ENCODE results near the gene HDGFL2.

HDGFL2 gene

GRCh38 chr19:4502282-4503131 lies 30.4 kb downstream of the HDGFL2 start:
- H4K20me1 ChIP-seq (ENCODE audit: insufficient read depth): no peaks in the 10 kb centered on the region

GRCh38 chr19:4503132-4503824 lies 31.2 kb downstream of the HDGFL2 start:
- Histone ChIP-seq H4K20me1 (ENCODE audit: insufficient read depth) (no peaks in the 10 kb centered on the region), H3K27ac (no peak overlapping the region), H3K36me3 (ENCODE audit: insufficient read depth) (no peaks in the 10 kb centered on the region), H3K4me2 (no peak overlapping the region), H3K79me2 (ENCODE audit: insufficient read depth, low read depth) (no peaks in the 10 kb centered on the region), H3K4me1 (ENCODE audit: low read depth, poor library complexity, severe bottlenecking) (no peaks in the 10 kb centered on the region), H3K27me3 (ENCODE audit: insufficient read depth, low read depth) (no peaks in the 10 kb centered on the region), H3K9ac (no peak overlapping the region), H3K4me3 (IDR thresholded peaks at IDR 0.05; ENCODE audit: insufficient read depth, low read depth, low read length) (no peak overlapping the region), H2AFZ (ENCODE audit: low read depth) (no peak overlapping the region)
- no peak for TF ChIP-seq CTCF (conservative IDR thresholded peaks at IDR 0.05; ENCODE audit: low read depth, low read length)

More at GRCh38 chr19:4502282-4503131, 30.4 kb downstream of the HDGFL2 start:
- no peak overlapping the region for H3K9ac ChIP-seq
- H3K4me3 ChIP-seq (IDR thresholded peaks at IDR 0.05; ENCODE audit: insufficient read depth, low read depth, low read length): no peak overlapping the region
- H3K36me3 ChIP-seq (ENCODE audit: insufficient read depth): no peaks in the 10 kb centered on the region
- no peaks in the 10 kb centered on the region for H3K27me3 ChIP-seq (ENCODE audit: insufficient read depth, low read depth)
- no peak for TF ChIP-seq CTCF (conservative IDR thresholded peaks at IDR 0.05; ENCODE audit: low read depth, low read length)
- no peak overlapping the region for H3K4me2 ChIP-seq
- H3K4me1 ChIP-seq (ENCODE audit: low read depth, poor library complexity, severe bottlenecking): no peaks in the 10 kb centered on the region
- no peaks in the 10 kb centered on the region for H3K79me2 ChIP-seq (ENCODE audit: insufficient read depth, low read depth)
- H3K27ac ChIP-seq: no peak overlapping the region
- no peak overlapping the region for H2AFZ ChIP-seq (ENCODE audit: low read depth)

- H3K27me3 ChIP-seq (ENCODE audit: insufficient read depth, low read depth): no peaks in the 10 kb centered on the region
- no peak overlapping the region for H2AFZ ChIP-seq (ENCODE audit: low read depth)
- H3K9ac ChIP-seq: no peak overlapping the region
- H3K36me3 ChIP-seq (ENCODE audit: insufficient read depth): no peaks in the 10 kb centered on the region
- H4K20me1 ChIP-seq (ENCODE audit: insufficient read depth): no peaks in the 10 kb centered on the region
- H3K4me2 ChIP-seq: no peak overlapping the region
- H3K4me1 ChIP-seq (ENCODE audit: low read depth, poor library complexity, severe bottlenecking): no peaks in the 10 kb centered on the region
- H3K27ac ChIP-seq: no peak overlapping the region
- H3K4me3 ChIP-seq (IDR thresholded peaks at IDR 0.05; ENCODE audit: insufficient read depth, low read depth, low read length): no peak overlapping the region
- no peaks in the 10 kb centered on the region for H3K79me2 ChIP-seq (ENCODE audit: insufficient read depth, low read depth)
- TF ChIP-seq CTCF (conservative IDR thresholded peaks at IDR 0.05; ENCODE audit: low read depth, low read length): no peak
These were observed 31.7 kb downstream of the HDGFL2 start for GRCh38 chr19:4503825-4504170.

- Histone ChIP-seq H3K79me2 (ENCODE audit: insufficient read depth, low read depth) (no peaks in the 10 kb centered on the region), H3K9ac (no peak overlapping the region), H4K20me1 (ENCODE audit: insufficient read depth) (no peaks in the 10 kb centered on the region), H3K36me3 (ENCODE audit: insufficient read depth) (no peaks in the 10 kb centered on the region), H2AFZ (ENCODE audit: low read depth) (no peak overlapping the region), H3K4me1 (ENCODE audit: low read depth, poor library complexity, severe bottlenecking) (no peaks in the 10 kb centered on the region), H3K27me3 (ENCODE audit: insufficient read depth, low read depth) (no peaks in the 10 kb centered on the region; the same call in 1 of the 2 replicates), H3K4me2 (no peak overlapping the region), H3K27ac (no peak overlapping the region), H3K4me3 (IDR thresholded peaks at IDR 0.05; ENCODE audit: insufficient read depth, low read depth, low read length) (no peak overlapping the region)
- no peak for TF ChIP-seq CTCF (conservative IDR thresholded peaks at IDR 0.05; ENCODE audit: low read depth, low read length)
These were observed 32.2 kb downstream of the HDGFL2 start for GRCh38 chr19:4504297-4504701.
